DND-41 (cell line): ENCODE data around the gene GLE1.

ENCODE experiments used
- EZH2 ChIP-seq: IDR thresholded peaks from 3 replicates; pipeline ENCODE4 v1.6.1; 2012; ENCODE audit warnings: borderline replicate concordance, low read depth, mild to moderate bottlenecking, moderate library complexity, low read length, inconsistent platforms; ENCODE audit not compliant: severe bottlenecking
- TF ChIP-seq, protein P1 (sequence below): IDR thresholded peaks from 2 replicates; pipeline ENCODE4 v1.5.1; 2012; ENCODE audit warnings: borderline replicate concordance, low read length, moderate library complexity, mild to moderate bottlenecking; ENCODE audit not compliant: poor library complexity, severe bottlenecking; ENCODE audit errors: extremely low read depth

- TF ChIP-seq, protein P1, sequence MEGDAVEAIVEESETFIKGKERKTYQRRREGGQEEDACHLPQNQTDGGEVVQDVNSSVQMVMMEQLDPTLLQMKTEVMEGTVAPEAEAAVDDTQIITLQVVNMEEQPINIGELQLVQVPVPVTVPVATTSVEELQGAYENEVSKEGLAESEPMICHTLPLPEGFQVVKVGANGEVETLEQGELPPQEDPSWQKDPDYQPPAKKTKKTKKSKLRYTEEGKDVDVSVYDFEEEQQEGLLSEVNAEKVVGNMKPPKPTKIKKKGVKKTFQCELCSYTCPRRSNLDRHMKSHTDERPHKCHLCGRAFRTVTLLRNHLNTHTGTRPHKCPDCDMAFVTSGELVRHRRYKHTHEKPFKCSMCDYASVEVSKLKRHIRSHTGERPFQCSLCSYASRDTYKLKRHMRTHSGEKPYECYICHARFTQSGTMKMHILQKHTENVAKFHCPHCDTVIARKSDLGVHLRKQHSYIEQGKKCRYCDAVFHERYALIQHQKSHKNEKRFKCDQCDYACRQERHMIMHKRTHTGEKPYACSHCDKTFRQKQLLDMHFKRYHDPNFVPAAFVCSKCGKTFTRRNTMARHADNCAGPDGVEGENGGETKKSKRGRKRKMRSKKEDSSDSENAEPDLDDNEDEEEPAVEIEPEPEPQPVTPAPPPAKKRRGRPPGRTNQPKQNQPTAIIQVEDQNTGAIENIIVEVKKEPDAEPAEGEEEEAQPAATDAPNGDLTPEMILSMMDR, result no peak
- TF ChIP-seq EZH2, result no peak
These were observed 48.5 kb upstream of the GLE1 start, which contains the start of gene ODF2 for GRCh38 chr9:128455849-128456612.
